ENCODE results near the gene PDPK1.
A peak's percentile ranks its signal among the peaks of the same experiment; 100 is the strongest.
"Not testable (repeated sequence)": the region's sequence is repeated elsewhere in the genome, so short reads cannot be mapped to it uniquely, and the experiment has no call there.

Gene PDPK1

GRCh38 chr16:2523801-2524231 lies 14.0 kb upstream of the PDPK1 start:
- no peak for DNase-seq (ENCODE audit: low read depth)

DNA sequence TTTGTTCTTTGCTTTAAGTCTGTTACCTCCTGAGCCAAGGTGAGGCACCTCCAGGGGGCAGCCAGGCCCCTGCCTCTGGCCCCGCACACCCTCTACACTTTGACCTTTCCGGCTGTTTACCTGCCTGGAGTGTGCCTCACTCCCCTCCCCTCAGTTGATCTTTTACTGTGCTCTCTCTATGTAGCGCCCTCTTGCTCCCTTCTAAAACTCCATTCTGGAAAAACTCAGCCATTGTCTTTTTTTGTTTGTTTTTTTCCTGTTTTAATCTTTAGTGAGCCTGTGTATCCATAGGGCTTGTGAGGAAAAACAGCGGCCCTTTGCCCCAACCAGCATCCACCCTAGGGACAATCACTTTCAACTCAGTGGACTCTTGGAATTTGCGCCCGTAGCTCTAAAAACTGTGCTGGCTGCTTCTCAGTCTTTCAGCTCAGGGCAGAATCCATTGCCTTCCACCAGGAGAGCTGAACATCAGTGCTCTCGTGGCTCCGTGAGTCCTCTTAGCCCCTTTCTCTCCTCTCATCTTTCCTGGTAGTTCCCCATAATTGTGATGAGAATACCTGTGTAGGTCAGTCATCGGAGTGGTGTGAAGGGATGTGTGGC lies 13.4 kb upstream of the PDPK1 start:
- DNase-seq (ENCODE audit: low read depth): no peak

DNA sequence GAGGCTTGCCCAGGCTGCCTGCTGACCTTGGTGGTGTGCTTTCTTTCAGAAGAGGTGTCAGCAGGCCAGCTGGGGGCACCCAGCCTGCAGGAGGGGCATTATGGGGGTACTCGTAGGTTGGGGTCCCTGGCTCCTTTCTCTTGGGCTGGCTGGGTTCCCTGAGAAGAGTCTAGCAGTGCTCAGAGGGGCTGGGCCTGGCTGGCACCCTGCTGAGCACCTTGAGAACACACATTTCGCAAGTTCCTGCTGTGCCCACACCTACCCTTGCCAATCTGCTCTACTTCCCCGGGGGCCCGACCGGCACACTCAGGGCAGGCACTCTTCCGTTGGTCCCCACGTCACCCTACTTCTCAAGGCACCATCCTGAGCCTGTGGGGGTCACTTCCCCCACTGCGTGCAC lies 11.7 kb upstream of the PDPK1 start:
- no peak for DNase-seq (ENCODE audit: low read depth)

DNA sequence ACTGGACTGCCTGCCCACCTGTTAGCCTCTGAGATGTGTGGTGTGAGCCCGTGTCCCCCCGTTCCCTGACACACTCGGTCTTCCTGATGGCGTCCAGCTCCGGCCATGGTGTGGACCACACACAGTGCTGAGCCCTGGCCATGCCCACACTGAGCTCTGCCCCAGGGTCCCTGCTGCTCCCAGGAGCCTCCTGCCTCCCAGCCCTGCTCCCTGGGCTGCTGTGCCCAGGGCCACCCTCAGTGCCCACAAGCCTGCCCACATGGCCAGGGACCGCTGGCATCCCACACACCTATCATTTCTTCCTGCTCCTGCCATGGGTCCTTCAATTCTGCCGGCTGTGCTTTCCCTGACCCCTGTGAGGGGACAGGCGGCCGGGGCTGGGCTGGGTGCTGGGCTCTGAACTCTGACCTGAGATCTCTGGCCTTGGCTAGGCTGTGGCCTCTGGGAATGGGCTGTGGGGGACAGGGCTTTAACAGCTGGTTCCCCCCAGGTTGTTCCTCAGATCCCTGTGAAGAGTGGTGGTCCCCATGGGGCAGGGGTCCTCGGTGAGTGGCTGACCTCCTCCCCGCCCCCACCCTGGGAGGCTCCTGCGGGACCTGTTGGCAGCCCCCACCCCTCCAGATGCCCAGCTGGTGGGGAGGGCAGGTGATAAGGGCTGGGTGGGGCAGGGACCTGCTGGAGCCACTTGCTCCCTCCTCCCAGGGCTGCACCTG lies 10.6 kb upstream of the PDPK1 start:
- no peak for DNase-seq (ENCODE audit: low read depth)

GRCh38 chr16:2527784-2528100 lies 10.1 kb upstream of the PDPK1 start:
- no peak for DNase-seq (ENCODE audit: low read depth)

- no peak for DNase-seq (ENCODE audit: low read depth)
These were observed 9.4 kb upstream of the PDPK1 start for GRCh38 chr16:2528161-2529060.

GRCh38 chr16:2529061-2529931 lies 8.5 kb upstream of the PDPK1 start:
- no peak for DNase-seq (ENCODE audit: low read depth)

GRCh38 chr16:2529961-2530628 lies 7.7 kb upstream of the PDPK1 start:
- DNase-seq (ENCODE audit: low read depth): no peak

DNA sequence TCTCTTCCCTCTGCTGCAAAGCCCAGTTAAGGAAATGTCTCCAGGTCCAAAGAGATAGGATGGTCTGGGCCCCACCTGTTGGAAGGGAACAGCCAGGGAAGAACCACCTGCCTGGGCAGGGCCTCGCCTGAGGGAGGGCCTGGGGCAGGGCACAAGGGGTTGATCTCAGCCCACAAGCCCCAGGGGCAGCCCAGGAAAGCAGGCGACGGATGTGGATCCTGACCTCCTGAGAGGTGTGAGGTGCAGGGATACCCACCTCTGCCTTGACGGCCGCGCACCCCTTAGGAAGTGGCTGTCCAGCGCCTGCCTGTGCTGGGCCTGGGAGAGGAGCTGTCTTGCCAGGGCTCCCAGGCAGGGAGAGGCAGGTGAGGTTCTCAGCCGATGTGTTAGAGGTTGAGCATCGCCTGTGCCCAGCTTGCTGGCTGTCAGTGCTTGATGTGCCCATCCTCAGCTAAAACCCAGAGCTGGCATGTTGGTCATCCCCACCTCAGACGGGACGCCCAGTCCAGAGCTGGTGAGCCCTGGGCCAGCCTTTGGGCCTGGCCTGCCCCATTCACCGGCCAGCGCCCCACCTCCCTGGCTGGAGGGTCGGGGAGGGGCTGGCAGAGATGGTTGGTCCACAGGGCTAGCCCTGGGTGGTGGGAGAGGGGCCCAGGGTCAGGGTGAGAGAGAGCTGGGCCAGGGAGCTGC lies 7.0 kb upstream of the PDPK1 start:
- no peak for DNase-seq (ENCODE audit: low read depth)

GRCh38 chr16:2531371-2531695 lies 6.5 kb upstream of the PDPK1 start, which contains the start of gene CEMP1:
Gene CEMP1 (minus strand): TSS chr16:2531408. CDS start chr16:2531073, 335 bp downstream.
- DNase-seq (ENCODE audit: low read depth): no peak

GRCh38 chr16:2531696-2532493 lies 5.9 kb upstream of the PDPK1 start:
- DNase-seq (ENCODE audit: low read depth): peak; percentile 81

- no peak for DNase-seq (ENCODE audit: low read depth)
These were observed 5.2 kb upstream of the PDPK1 start for GRCh38 chr16:2532494-2533141.

- DNase-seq (ENCODE audit: low read depth): not testable (repeated sequence)
These were observed 4.6 kb upstream of the PDPK1 start for GRCh38 chr16:2533142-2533755.

GRCh38 chr16:2533912-2534311 lies 3.9 kb upstream of the PDPK1 start:
- DNase-seq (ENCODE audit: low read depth): no peak

DNA sequence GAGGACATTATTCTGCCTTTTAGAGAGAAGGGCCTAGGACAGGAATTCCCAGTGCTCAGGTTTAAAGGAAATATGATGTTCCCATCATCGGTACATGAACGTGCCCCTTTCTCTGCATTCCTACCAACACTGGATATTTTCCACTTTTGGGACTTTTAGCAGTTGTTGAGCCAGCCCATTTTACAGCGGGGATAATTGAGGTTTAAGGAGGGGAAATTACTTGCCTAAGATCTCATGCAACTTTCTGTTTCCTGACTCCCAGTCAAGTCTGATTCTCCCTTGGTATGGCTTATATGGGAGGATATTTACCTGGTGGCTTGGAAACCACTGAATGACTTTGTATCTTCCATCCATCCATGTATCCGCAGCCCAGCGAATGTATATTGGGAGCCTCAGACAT lies 3.5 kb upstream of the PDPK1 start:
- not testable (repeated sequence) for DNase-seq (ENCODE audit: low read depth)

DNA sequence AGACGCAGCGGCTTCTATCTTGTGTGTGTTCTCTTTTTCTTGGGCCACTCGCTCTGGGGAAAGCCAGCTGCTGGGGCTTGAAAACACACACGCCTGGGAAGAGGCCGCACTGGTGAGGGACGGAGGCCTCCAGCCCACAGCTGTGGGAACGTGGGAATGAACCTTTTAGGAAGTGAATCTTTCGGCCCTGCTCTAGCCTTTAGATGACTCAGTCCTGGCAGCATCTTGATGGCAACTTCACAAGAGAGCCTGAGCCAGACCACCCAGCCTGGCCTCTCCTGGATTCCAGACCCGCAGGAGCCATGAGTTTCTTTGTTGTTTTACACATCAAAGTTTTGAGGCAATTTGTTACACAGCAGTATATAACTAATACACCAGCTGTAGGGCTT lies 2.2 kb upstream of the PDPK1 start:
- DNase-seq (ENCODE audit: low read depth): no peak

- DNase-seq (ENCODE audit: low read depth): not testable (repeated sequence)
These were observed 1.5 kb downstream of the PDPK1 start for GRCh38 chr16:2539192-2539844.

GRCh38 chr16:2539845-2540458 lies 2.1 kb downstream of the PDPK1 start:
- DNase-seq (ENCODE audit: low read depth): not testable (repeated sequence)

Data from HS-27A (cell line).